Mesenchymal stem cell (in vitro differentiated cells and primary cell): ENCODE measurements around the gene ADGRL3.
"Not testable (repeated sequence)": the region's sequence is repeated elsewhere in the genome, so short reads cannot be mapped to it uniquely, and the experiment has no call there.

ENCODE experiments used
- DNase-seq: peaks from one replicate; pipeline ENCODE4 v3.0.0-alpha.2; 2013
- H2AFZ ChIP-seq: one replicate; pipeline ENCODE4 v1.6.1; 2013; ENCODE audit warnings: low read depth, mild to moderate bottlenecking, control low read depth, inconsistent platforms, low read length, moderate library complexity
- H2AK5ac ChIP-seq: 2 replicates; pipeline ENCODE4 v1.6.1; 2013; ENCODE audit warnings: low read length, moderate library complexity, mild to moderate bottlenecking, inconsistent platforms; ENCODE audit not compliant: severe bottlenecking
- H2BK120ac ChIP-seq: one replicate; pipeline ENCODE4 v1.6.1; 2013; ENCODE audit warnings: low read depth, mild to moderate bottlenecking, inconsistent platforms, low read length, moderate library complexity
- H2BK12ac ChIP-seq, 2 experiments: one replicate each; pipeline ENCODE4 v1.6.1; 2013; ENCODE audit warnings: inconsistent platforms in 2 of 2, low read length in 2 of 2, mild to moderate bottlenecking in 2 of 2, moderate library complexity in 2 of 2, control low read depth in 1 of 2
- H2BK15ac ChIP-seq: one replicate; pipeline ENCODE4 v1.6.1; 2013; ENCODE audit warnings: mild to moderate bottlenecking, low read depth, inconsistent platforms; ENCODE audit not compliant: poor library complexity, severe bottlenecking
- H2BK5ac ChIP-seq: 2 replicates; pipeline ENCODE4 v1.6.1; 2013; ENCODE audit warnings: low read depth, mild to moderate bottlenecking, low read length, control low read depth, inconsistent platforms; ENCODE audit not compliant: poor library complexity, severe bottlenecking
- H3K14ac ChIP-seq, 2 experiments: one replicate each; pipeline ENCODE4 v1.6.1; 2013; ENCODE audit warnings: inconsistent platforms in 2 of 2, low read length in 2 of 2, control low read depth in 1 of 2, mild to moderate bottlenecking in 1 of 2, moderate library complexity in 1 of 2
- H3K18ac ChIP-seq, 2 experiments: one replicate each; pipeline ENCODE4 v1.6.1; 2013; ENCODE audit warnings: inconsistent platforms in 2 of 2, low read length in 2 of 2, control low read depth in 1 of 2, low read depth in 1 of 2, mild to moderate bottlenecking in 1 of 2
- H3K23ac ChIP-seq, 2 experiments: one replicate each; pipeline ENCODE4 v1.6.1; 2013; ENCODE audit warnings: inconsistent platforms in 2 of 2, low read length in 2 of 2, mild to moderate bottlenecking in 2 of 2, moderate library complexity in 2 of 2, control low read depth in 1 of 2
- H3K27ac ChIP-seq: 2 replicates; pipeline ENCODE4 v1.5.1; 2013; ENCODE audit warnings: mild to moderate bottlenecking, moderate library complexity, low read length, control low read depth, inconsistent platforms; ENCODE audit not compliant: poor library complexity, severe bottlenecking
- H3K27me3 ChIP-seq, 2 experiments: 2 replicates each; pipeline versions ENCODE4 v1.6.1 to v1.7.0; 2013; ENCODE audit warnings: low read length in 2 of 2, mild to moderate bottlenecking in 2 of 2, moderate library complexity in 2 of 2, control low read depth in 1 of 2, inconsistent platforms in 1 of 2; ENCODE audit not compliant: control insufficient read depth in 1 of 2, insufficient read depth in 1 of 2
- H3K36me3 ChIP-seq, 2 experiments: 2 replicates each; pipeline versions ENCODE4 v1.6.1 to v1.7.0; 2013; ENCODE audit warnings: low read length in 2 of 2, control low read depth in 1 of 2, inconsistent platforms in 1 of 2, low read depth in 1 of 2, mild to moderate bottlenecking in 1 of 2; ENCODE audit not compliant: insufficient read depth in 2 of 2, control insufficient read depth in 1 of 2
- H3K4ac ChIP-seq, 2 experiments: one replicate each; pipeline ENCODE4 v1.6.1; 2013; ENCODE audit warnings: inconsistent platforms in 2 of 2, low read length in 2 of 2, mild to moderate bottlenecking in 2 of 2, moderate library complexity in 2 of 2, control low read depth in 1 of 2, low read depth in 1 of 2
- H3K4me1 ChIP-seq: 2 replicates; pipeline ENCODE4 v1.6.1; 2013; ENCODE audit warnings: low read depth, low read length, control low read depth; ENCODE audit not compliant: control insufficient read depth, insufficient read depth
- H3K4me2 ChIP-seq: 2 replicates; pipeline ENCODE4 v1.6.1; 2013; ENCODE audit warnings: low read length, mild to moderate bottlenecking, inconsistent platforms; ENCODE audit not compliant: poor library complexity, severe bottlenecking
- H3K4me3 ChIP-seq, 2 experiments: 2 replicates each; pipeline versions ENCODE4 v1.5.1 to v1.7.0; 2013; ENCODE audit warnings: low read length in 2 of 2, mild to moderate bottlenecking in 2 of 2, control low read depth in 1 of 2, low read depth in 1 of 2; ENCODE audit not compliant: insufficient read depth in 1 of 2
- H3K79me1 ChIP-seq: replicated peaks from 2 replicates; pipeline ENCODE4 v1.6.1; 2013; ENCODE audit warnings: mild to moderate bottlenecking, control low read depth, low read length, inconsistent platforms; ENCODE audit not compliant: poor library complexity, severe bottlenecking
- H3K9ac ChIP-seq: 2 replicates; pipeline ENCODE4 v1.7.0; 2013; ENCODE audit warnings: mild to moderate bottlenecking, low read length, moderate library complexity
- H3K9me3 ChIP-seq: 2 replicates; pipeline ENCODE4 v1.7.0; 2013; ENCODE audit warnings: mild to moderate bottlenecking, low read length; ENCODE audit not compliant: control insufficient read depth
- H4K8ac ChIP-seq: one replicate; pipeline ENCODE4 v1.6.1; 2013; ENCODE audit warnings: inconsistent platforms, mild to moderate bottlenecking, low read length, moderate library complexity
- H4K91ac ChIP-seq: one replicate; pipeline ENCODE4 v1.6.1; 2013; ENCODE audit warnings: mild to moderate bottlenecking, low read length, inconsistent platforms
- WGBS: methylation state at CpG from one replicate; pipeline ENCODE4 v1.1.7; 2013; ENCODE audit warnings: mixed read lengths; 5-methylcytosine and 5-hydroxymethylcytosine counted together

The ADGRL3 gene

DNA sequence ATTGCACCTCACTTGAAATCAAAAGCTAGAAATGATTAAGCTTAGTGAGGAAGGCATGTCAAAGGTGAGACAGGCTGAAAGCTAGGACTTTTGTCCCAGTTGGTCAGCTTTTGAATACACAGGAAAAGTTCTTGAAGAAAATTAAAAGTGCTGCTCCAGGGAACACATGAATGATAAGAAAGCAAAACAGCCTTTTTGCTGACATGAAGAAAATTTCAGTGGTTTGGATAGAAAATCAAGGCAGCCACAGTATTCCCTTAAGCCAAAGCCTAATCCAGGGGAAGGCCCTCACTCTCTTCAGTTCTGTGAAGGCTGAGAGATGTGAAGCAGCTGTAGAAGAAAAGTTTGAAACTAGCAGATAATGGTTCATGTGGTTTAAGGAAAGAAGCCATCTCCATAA lies 150.8 kb downstream of the ADGRL3 start:
- H2BK5ac ChIP-seq: no peak overlapping the region
- H3K27me3 ChIP-seq: no peaks in the 10 kb centered on the region
- no peak overlapping the region for H3K18ac ChIP-seq
- H3K36me3 ChIP-seq: no peaks in the 10 kb centered on the region
- no peak overlapping the region for H3K23ac ChIP-seq
- no peak for DNase-seq
- no peak overlapping the region for H4K8ac ChIP-seq
- H3K27ac ChIP-seq: no peak overlapping the region
- H3K79me1 ChIP-seq: no peaks in the 10 kb centered on the region
- no peak overlapping the region for H3K9ac ChIP-seq
- no peak overlapping the region for H2BK12ac ChIP-seq
- H2AFZ ChIP-seq: no peak overlapping the region
- H4K91ac ChIP-seq: no peak overlapping the region
- H2BK15ac ChIP-seq: no peak overlapping the region
- no peak overlapping the region for H2BK120ac ChIP-seq
- H3K14ac ChIP-seq: no peak overlapping the region
- no peak overlapping the region for H3K4me2 ChIP-seq
- no peak overlapping the region for H2AK5ac ChIP-seq
- no peak overlapping the region for H3K4ac ChIP-seq
- H3K9me3 ChIP-seq: no peaks in the 10 kb centered on the region
- H3K4me3 ChIP-seq: no peak overlapping the region
- H3K4me1 ChIP-seq: no peaks in the 10 kb centered on the region

DNA sequence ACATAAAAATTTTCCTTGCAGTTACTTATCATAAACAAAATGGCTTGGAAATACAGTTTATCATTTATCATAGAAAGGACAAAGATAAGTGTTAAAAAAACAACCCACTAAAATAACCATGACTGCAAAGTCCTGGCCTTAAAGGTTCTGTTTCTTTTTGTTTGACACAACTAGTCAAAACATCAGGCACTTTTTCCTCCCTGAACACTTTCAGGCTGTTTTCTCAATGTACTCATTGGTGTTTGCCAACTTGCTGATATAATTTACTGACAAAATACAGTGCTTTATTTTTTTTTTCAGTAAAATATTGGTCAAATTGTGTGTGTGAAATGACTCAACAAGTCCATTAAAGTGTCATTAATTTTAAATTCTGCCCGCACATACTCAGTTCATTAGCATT lies 156.6 kb downstream of the ADGRL3 start:
- Histone ChIP-seq H3K9ac (no peak overlapping the region), H3K36me3 (no peaks in the 10 kb centered on the region), H3K23ac (no peak overlapping the region), H3K4me1 (no peaks in the 10 kb centered on the region), H2AK5ac (no peak overlapping the region), H3K14ac (no peak overlapping the region), H3K4ac (no peak overlapping the region), H3K9me3 (no peaks in the 10 kb centered on the region), H3K79me1 (no peaks in the 10 kb centered on the region), H2AFZ (no peak overlapping the region), H3K27me3 (no peaks in the 10 kb centered on the region), H3K18ac (no peak overlapping the region), H3K4me2 (no peak overlapping the region), H3K27ac (no peak overlapping the region), H4K8ac (no peak overlapping the region), H2BK12ac (no peak overlapping the region), H2BK120ac (no peak overlapping the region), H3K4me3 (no peak overlapping the region), H2BK15ac (no peak overlapping the region), H4K91ac (no peak overlapping the region), H2BK5ac (no peak overlapping the region)
- no CpG with 5 or more reads among the region's 1 CpG for WGBS
- no peak for DNase-seq

DNA sequence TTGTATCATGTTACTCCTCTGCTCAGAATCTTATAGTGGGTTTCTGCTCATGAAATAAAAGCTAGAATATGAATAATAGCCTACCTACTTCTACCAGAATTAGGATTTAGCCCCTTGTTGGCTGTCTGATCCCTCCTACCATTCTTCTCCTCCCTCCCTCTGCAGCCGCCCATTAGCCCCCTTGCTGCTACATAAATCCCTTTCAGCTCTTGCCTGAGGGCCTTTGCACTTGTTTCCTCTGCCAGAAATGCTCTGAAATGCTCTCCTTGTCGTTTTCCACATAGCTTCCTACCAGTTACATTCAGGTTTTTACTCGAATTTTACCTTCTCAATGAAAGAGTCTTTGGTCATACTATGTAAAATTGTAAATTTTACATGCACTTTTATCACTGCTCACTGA lies 159.2 kb downstream of the ADGRL3 start:
- H2AFZ ChIP-seq: no peak overlapping the region
- H3K27ac ChIP-seq: no peak overlapping the region
- H3K4me3 ChIP-seq: no peak overlapping the region
- H3K4ac ChIP-seq: no peak overlapping the region
- no peak overlapping the region for H2BK12ac ChIP-seq
- peak overlapping the region; percentile 25 for H2BK5ac ChIP-seq
- no peaks in the 10 kb centered on the region for H3K9me3 ChIP-seq
- H4K8ac ChIP-seq: no peak overlapping the region
- no peak overlapping the region for H3K14ac ChIP-seq
- DNase-seq: no peak
- no peaks in the 10 kb centered on the region for H3K27me3 ChIP-seq
- no peak overlapping the region for H2AK5ac ChIP-seq
- 94% methylated on average over 1 of the region's 3 CpGs for whole genome bisulfite sequencing
- H3K4me1 ChIP-seq: no peaks in the 10 kb centered on the region
- H4K91ac ChIP-seq: no peak overlapping the region
- no peaks in the 10 kb centered on the region for H3K36me3 ChIP-seq
- no peak overlapping the region for H3K18ac ChIP-seq
- no peak overlapping the region for H2BK120ac ChIP-seq
- H3K79me1 ChIP-seq: no peaks in the 10 kb centered on the region
- H3K9ac ChIP-seq: no peak overlapping the region
- H3K23ac ChIP-seq: no peak overlapping the region
- no peak overlapping the region for H3K4me2 ChIP-seq
- no peak overlapping the region for H2BK15ac ChIP-seq

DNA sequence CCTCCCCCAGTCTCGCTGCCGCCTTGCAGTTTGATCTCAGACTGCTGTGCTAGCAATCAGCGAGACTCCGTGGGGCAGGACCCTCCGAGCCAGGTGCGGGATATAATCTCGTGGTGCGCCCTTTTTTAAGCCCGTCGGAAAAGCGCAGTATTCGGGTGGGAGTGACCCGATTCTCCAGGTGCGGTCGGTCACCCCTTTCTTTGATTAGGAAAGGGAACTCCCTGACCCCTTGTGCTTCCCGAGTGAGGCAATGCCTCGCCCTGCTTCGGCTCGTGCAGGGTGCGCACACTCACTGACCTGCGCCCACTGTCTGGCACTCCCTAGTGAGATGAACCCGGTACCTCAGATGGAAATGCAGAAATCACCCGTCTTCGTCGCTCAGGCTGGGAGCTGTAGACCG lies 172.7 kb downstream of the ADGRL3 start:
- H2BK12ac ChIP-seq, H3K4ac ChIP-seq, H3K9me3 ChIP-seq, H4K8ac ChIP-seq, H3K27ac ChIP-seq, DNase-seq, H2BK15ac ChIP-seq, H4K91ac ChIP-seq, H3K4me3 ChIP-seq, H2AK5ac ChIP-seq, H3K79me1 ChIP-seq, H3K14ac ChIP-seq, H3K36me3 ChIP-seq, H2AFZ ChIP-seq, H2BK120ac ChIP-seq, H3K4me2 ChIP-seq, H3K23ac ChIP-seq, H3K27me3 ChIP-seq, H3K18ac ChIP-seq, H3K9ac ChIP-seq, H3K4me1 ChIP-seq, H2BK5ac ChIP-seq: not testable (repeated sequence)
- 94% methylated on average over 24 of the region's 26 CpGs for WGBS
